Activated CD4-positive, CD25-positive, alpha-beta regulatory T cell treated with anti-CD3 and anti-CD28 coated beads, Interleukin-2, amount 50 U/mL, for 72 hours (primary cell): ENCODE data around the gene NRCAM.

Experiments used
- DNase-seq: peaks from one replicate; pipeline ENCODE4 v3.0.0; 2021

The NRCAM gene

GRCh38 chr7:108236681-108237415 lies 219.4 kb downstream of the NRCAM start:
- no peak for DNase-seq

- no peak for DNase-seq
Measured at GRCh38 chr7:108235451-108236061, 220.7 kb downstream of the NRCAM start.

DNA sequence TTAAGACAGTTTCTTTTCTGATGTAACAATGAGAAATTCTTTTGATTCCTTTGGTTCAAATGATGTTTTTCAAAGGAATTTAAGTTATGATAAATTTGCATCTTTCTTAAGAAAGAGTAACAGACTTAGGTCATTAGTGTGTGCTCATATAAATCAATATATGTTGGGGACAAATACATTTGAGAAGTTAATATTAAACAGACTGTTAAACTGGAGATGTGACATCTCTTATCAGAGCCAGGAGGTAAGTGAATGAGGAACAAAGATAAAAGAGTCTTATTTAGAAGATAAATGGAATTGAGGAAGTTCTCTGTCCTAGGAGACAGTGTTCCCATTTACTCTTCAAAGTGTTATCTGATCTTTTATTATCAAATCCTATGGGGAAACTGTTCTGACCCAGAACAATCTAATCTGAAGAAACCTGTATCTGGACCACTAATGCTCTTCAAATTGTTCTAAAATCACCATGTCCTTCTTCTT lies 221.2 kb downstream of the NRCAM start:
- DNase-seq = no peak

- DNase-seq = no peak
Measured at GRCh38 chr7:108234281-108234680, 222.0 kb downstream of the NRCAM start.

- DNase-seq = no peak
Measured at GRCh38 chr7:108232076-108232475, 224.2 kb downstream of the NRCAM start.

- DNase-seq = no peak
Measured at GRCh38 chr7:108231221-108231620, 225.0 kb downstream of the NRCAM start.

GRCh38 chr7:108227366-108227765 lies 228.9 kb downstream of the NRCAM start:
- DNase-seq = no peak

- no peak for DNase-seq
Measured at GRCh38 chr7:108226816-108227299, 229.4 kb downstream of the NRCAM start.

DNA sequence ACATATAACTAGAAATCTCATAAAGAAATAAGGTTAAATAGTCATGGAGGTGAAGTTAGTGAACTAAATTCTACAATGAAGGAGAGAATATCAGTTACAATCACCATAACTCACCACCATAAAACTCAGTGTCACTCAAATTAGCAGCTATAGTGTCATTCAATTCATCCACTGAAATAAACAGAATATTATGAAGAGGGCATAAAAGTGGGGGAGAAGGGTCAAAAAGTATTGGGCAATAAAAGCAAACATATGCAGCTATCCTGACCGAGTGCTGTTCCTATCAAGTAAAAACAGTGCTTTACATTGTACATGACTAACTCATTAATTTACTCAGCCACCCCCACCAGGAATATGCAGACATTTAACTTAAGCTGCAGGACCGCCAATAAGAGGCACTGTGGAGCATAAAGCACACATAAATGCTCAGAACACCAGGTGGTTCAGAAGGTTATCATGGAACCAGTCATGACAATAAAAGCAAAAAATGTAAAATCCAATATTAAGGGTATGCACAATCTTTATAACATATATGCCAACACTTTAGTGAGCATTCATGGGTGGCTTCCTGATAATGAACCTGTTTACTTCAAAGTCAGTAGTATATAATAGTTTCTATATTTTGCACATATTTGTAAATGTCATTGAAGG lies 230.6 kb downstream of the NRCAM start:
- no peak for DNase-seq

- no peak for DNase-seq
Measured at GRCh38 chr7:108224387-108224786, 231.8 kb downstream of the NRCAM start.

- no peak for DNase-seq
Measured at GRCh38 chr7:108222236-108222892, 233.9 kb downstream of the NRCAM start.

DNA sequence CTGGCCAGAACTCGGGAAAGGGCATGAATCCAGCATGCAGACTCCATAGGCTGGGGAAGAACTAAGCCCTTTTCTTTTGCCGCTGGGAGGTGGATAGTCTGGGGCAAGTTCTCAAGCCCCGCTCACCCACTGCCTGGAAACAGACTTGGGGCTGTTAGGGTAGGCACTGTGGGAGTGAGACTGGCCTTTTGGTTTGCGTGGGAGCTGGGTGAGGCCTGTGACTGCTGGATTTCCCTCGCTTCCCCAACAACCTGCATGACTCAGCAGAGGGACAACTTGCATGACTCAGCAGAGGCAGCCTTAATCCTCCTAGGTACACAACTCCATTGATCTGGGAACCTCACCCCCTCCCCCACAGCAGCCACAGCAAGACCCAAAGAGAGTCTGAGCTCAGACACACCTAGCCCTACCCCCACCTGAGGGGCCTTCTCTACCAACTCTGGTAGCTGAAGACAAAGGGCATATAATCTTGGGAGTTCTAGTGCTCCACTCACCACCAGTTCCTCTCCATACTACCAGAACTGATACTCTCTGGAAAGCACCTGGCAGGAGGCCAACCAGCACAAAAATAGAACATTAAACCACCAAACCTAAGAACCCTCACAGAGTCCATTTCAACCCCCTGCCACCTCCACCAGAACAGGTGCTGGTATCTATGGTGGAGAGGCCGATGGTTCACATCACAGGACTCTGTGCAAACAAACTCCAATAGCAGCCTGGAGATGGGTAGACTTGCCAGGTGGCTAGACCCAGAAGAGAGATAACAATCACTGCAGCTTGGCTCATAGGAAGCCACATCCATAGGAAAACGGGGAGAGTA lies 244.6 kb downstream of the NRCAM start:
- DNase-seq = no peak

GRCh38 chr7:108210796-108211195 lies 245.4 kb downstream of the NRCAM start:
- DNase-seq = no peak

DNA sequence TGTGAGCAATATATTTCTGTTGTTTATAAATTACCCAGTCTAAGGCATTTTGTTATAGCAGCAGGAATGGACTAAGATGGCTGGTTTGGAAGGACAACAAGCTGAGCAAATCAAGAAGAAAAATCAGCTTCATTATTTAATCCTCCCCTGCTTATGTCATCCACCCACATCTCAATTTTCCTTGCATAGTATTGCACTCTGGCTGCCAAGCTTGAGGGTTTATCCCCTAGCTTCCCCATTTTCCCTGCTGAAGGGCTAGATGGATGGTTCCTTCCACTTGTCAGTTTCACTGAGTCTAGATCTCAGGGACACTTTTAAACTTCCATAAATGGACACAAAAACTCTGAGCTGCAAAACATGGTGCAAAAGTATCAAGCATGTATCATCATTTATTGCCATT lies 250.9 kb downstream of the NRCAM start:
- no peak for DNase-seq

DNA sequence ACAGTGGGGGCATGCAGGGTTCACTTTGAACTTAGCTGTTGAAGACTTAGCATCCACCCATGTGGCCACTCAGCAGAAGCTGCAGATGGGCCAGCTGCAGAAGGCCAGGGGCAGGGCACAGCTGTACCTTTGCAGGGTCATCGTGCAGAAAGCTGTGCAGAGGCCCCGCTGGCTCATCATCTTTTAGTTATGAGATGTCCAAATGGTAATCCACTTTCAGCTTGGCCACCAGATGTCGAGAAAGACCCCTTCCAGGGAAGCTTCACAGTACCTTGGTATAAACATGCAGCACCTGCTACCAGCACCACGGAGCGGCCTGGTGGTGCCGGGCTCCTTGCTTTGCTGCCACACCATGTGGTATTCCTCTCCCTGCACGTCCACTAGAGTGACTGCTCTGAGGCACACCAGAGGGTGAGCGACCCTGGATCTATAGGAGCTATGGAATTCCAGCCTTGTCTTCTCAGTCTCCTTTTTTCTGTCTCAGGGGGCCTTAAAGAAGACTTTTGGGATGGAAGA lies 251.9 kb downstream of the NRCAM start:
- no peak for DNase-seq

- no peak for DNase-seq
Measured at GRCh38 chr7:108203537-108203936, 252.7 kb downstream of the NRCAM start.

GRCh38 chr7:108202743-108203142 lies 253.5 kb downstream of the NRCAM start:
- DNase-seq = no peak

DNA sequence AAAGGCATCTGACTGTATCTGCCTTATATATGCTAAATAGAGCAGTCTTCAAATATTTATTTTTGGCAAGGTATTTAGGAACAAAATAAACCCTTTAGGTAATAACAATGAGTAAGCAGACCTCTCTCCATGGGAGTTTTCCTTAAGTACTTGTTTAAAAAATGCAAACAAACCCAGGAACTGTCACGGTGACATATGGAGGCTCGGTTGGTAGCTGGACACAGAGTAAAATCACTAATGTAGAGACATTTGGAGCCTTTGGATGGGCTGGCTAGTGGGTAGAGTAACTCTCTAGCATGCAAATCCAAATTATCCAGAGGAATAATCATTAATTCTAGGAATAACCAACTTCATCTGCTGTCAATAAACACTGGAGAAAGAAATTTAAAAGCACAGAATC lies 254.5 kb downstream of the NRCAM start:
- no peak for DNase-seq

GRCh38 chr7:108200326-108200725 lies 255.9 kb downstream of the NRCAM start:
- DNase-seq = no peak

DNA sequence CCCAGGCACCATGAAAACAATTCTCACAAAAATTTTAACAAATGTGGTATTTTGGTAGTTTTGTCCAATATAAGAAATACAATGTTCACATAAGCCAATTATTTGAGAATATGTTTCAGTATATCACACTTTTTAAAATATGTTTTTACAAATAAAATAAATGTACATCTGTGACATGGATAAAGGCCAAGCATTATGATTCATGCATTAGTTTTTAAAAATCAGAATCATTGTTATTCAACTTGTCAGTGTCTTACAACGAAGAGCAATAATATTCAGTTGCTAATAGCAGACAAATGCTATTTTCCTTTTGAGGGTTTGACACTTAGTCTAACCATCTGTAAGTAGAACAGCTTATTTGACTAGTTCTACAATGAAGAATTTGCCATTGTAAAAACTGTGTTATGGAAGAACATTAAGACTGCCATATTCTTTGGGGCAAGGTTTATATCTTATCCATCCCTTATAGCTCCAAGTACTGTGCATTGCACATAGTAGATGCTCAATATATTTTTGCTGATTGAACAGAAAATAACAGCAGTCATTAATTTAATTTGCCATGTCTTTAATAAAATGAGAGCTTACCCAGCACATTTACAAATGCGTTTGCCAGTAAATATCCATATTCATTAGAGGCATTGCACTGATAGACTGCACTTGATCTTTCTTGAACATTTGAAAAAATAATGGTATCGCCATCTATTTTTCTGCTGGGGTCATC lies 258.7 kb downstream of the NRCAM start:
- no peak for DNase-seq

GRCh38 chr7:108196004-108196403 lies 260.2 kb downstream of the NRCAM start:
- no peak for DNase-seq
